HCT116 (cell line): ENCODE results near the gene EPB41L5. TPM values are rescaled to one million over a fixed set of nuclear protein-coding genes. Genes with fewer than 3 reads are reported as not detected.

Source experiments
- ATAC-seq: fragments of 200-7000 bp; cut with Tn5 transposase; 2 replicates; pipeline ENCODE4 v1.9.1; 2020; ENCODE audit warnings: mild to moderate bottlenecking, moderate library complexity
- BruUV-seq: library from RNA; stranded (reverse); fragments of 400-500 nt; replicated peaks from 2 replicates; lab custom pipeline; 2021; lab: Mats Ljungman, UMichigan
- CTCF ChIA-PET: fragments of 300-600 bp; sonication (Branson Sonifier 250); formaldehyde crosslinking; loops from one replicate; lab custom pipeline; 2021; ENCODE audit warnings: antibody characterized with exemption; lab: Charles Lee
- POLR2A ChIA-PET: fragments of 300-600, 350-600 bp; sonication (Branson Sonifier 250); formaldehyde crosslinking; loops from one replicate; lab custom pipeline; 2021; ENCODE audit warnings: antibody characterized with exemption; lab: Charles Lee
- RAD21 ChIA-PET, 2 experiments: fragments of 300-600 bp; sonication (Branson Sonifier 250); formaldehyde crosslinking; loops; one replicate each; lab custom pipeline; 2023; ENCODE audit warnings: low total read pairs in 2 of 2; ENCODE audit not compliant: uncharacterized antibody in 2 of 2, unreplicated experiment in 2 of 2, low non-redundant PET in 1 of 2; lab: Charles Lee
- DNase-seq: peaks from one replicate; pipeline ENCODE4 v3.0.0-alpha.2; 2010; ENCODE audit warnings: low read depth, low spot score
- H2AFZ ChIP-seq: fragments of 200-600 bp; shearing (Covaris generic), sonication (generic); 2 replicates; pipeline ENCODE4 v1.6.1; 2017; ENCODE audit warnings: low read depth, mixed run types, mixed read lengths, antibody characterized with exemption, low read length; ENCODE audit not compliant: poor library complexity, severe bottlenecking
- H3K27ac ChIP-seq: 2 replicates; pipeline ENCODE4 v1.5.1; 2012; ENCODE audit warnings: low read depth, low read length
- H3K27me3 ChIP-seq: fragments of 200-600 bp; sonication (generic); 2 replicates; pipeline ENCODE4 v1.6.1; 2016; ENCODE audit warnings: mixed run types, low read length, mixed read lengths; ENCODE audit not compliant: insufficient read depth
- H3K36me3 ChIP-seq, 2 experiments: fragments of 200-500 bp in 1 of 2; fragments of 200-600 bp in 1 of 2; sonication (Bioruptor generic) in 1 of 2; sonication (generic) in 1 of 2; 2 replicates each; pipeline versions ENCODE4 v1.5.1 to v1.6.1; 2014 to 2016; ENCODE audit warnings: low read length in 2 of 2, inconsistent platforms in 1 of 2, mixed read lengths in 1 of 2, mixed run types in 1 of 2; ENCODE audit not compliant: insufficient read depth in 2 of 2, control insufficient read depth in 1 of 2
- H3K4me1 ChIP-seq, 2 experiments: fragments of 200-600 bp in 1 of 2; sonication (generic) in 1 of 2; 2 replicates each; pipeline versions ENCODE4 v1.5.1 to v1.6.1; 2012 to 2017; ENCODE audit warnings: low read length in 2 of 2, inconsistent platforms in 1 of 2, mild to moderate bottlenecking in 1 of 2, mixed read lengths in 1 of 2, mixed run types in 1 of 2, moderate library complexity in 1 of 2; ENCODE audit not compliant: insufficient read depth in 2 of 2, control insufficient read depth in 1 of 2
- H3K4me2 ChIP-seq: fragments of 200-600 bp; sonication (generic); 2 replicates; pipeline ENCODE4 v1.6.1; 2017; ENCODE audit warnings: mixed run types, low read length, mixed read lengths
- H3K4me3 ChIP-seq, 2 experiments: fragments of 200-600 bp in 1 of 2; sonication (generic) in 1 of 2; replicated peaks in 1 of 2; 2 replicates each; pipeline ENCODE4 v1.5.1; 2011 to 2016; ENCODE audit warnings: low read length in 2 of 2, control low read depth in 1 of 2, low read depth in 1 of 2, mild to moderate bottlenecking in 1 of 2, mixed read lengths in 1 of 2, mixed run types in 1 of 2
- H3K79me2 ChIP-seq: fragments of 200-600 bp; sonication (generic); 2 replicates; pipeline ENCODE4 v1.6.1; 2017; ENCODE audit warnings: mild to moderate bottlenecking, mixed run types, low read length, moderate library complexity, mixed read lengths; ENCODE audit not compliant: insufficient read depth
- H3K9ac ChIP-seq: fragments of 200-600 bp; sonication (generic); 2 replicates; pipeline ENCODE4 v1.6.1; 2016; ENCODE audit warnings: low read length, mixed read lengths
- H3K9me2 ChIP-seq: fragments of 200-600 bp; sonication (generic), shearing (Covaris generic); 2 replicates; pipeline ENCODE4 v1.6.1; 2017; ENCODE audit warnings: mixed run types, mild to moderate bottlenecking, moderate library complexity; ENCODE audit not compliant: insufficient read depth
- H3K9me3 ChIP-seq, 2 experiments: fragments of 200-500 bp in 1 of 2; fragments of 200-600 bp in 1 of 2; sonication (Bioruptor generic) in 1 of 2; sonication (generic) in 1 of 2; 2 replicates each; pipeline ENCODE4 v1.6.1; 2014 to 2017; ENCODE audit warnings: low read length in 2 of 2, mixed read lengths in 2 of 2, inconsistent platforms in 1 of 2, low read depth in 1 of 2, mild to moderate bottlenecking in 1 of 2, mixed run types in 1 of 2, moderate library complexity in 1 of 2; ENCODE audit not compliant: control insufficient read depth in 1 of 2, insufficient read depth in 1 of 2
- H4K20me1 ChIP-seq: fragments of 200-600 bp; sonication (generic), shearing (Covaris generic); 2 replicates; pipeline ENCODE4 v1.6.1; 2017; ENCODE audit warnings: mixed run types, mild to moderate bottlenecking, moderate library complexity; ENCODE audit not compliant: insufficient read depth
- ATF3 ChIP-seq: IDR thresholded peaks from 2 replicates; pipeline ENCODE4 v1.6.1; 2012
- CEBPB ChIP-seq: IDR thresholded peaks from 2 replicates; pipeline ENCODE4 v1.6.1; 2012; ENCODE audit warnings: low read depth
- CTCF ChIP-seq, 3 experiments: fragments of 200-600 bp in 1 of 3; sonication (generic) in 1 of 3; IDR thresholded peaks in 2 of 3; conservative IDR thresholded peaks in 1 of 3; 2 replicates each; pipeline ENCODE4 v1.5.1; 2012 to 2017; ENCODE audit warnings: low read depth in 2 of 3, low read length in 2 of 3, antibody characterized with exemption in 1 of 3, borderline replicate concordance in 1 of 3, control low read depth in 1 of 3, mild to moderate bottlenecking in 1 of 3, mixed read lengths in 1 of 3, mixed run types in 1 of 3, moderate library complexity in 1 of 3; ENCODE audit not compliant: insufficient read depth in 1 of 3
- EGR1 ChIP-seq: IDR thresholded peaks from 2 replicates; pipeline ENCODE4 v1.6.1; 2012; ENCODE audit warnings: low read depth
- ELF1 ChIP-seq: IDR thresholded peaks from 2 replicates; pipeline ENCODE4 v1.6.1; 2012; ENCODE audit warnings: low read depth, borderline replicate concordance
- EZH2phosphoT487 ChIP-seq: fragments of 200-600 bp; IDR thresholded peaks from 2 replicates; pipeline ENCODE4 v1.6.1; 2018; ENCODE audit warnings: antibody characterized with exemption, borderline replicate concordance
- FOSL1 ChIP-seq: IDR thresholded peaks from 2 replicates; pipeline ENCODE4 v1.6.1; 2012; ENCODE audit warnings: low read depth
- POLR2A ChIP-seq: IDR thresholded peaks from 2 replicates; pipeline ENCODE4 v1.7.0; 2011; ENCODE audit warnings: borderline replicate concordance; ENCODE audit not compliant: insufficient read depth, insufficient read length; ENCODE audit errors: extremely low read depth
- POLR2AphosphoS5 ChIP-seq: IDR thresholded peaks from 2 replicates; pipeline ENCODE4 v1.6.1; 2011; ENCODE audit warnings: mild to moderate bottlenecking, low read depth, low read length, moderate library complexity
- YY1 ChIP-seq: IDR thresholded peaks from 2 replicates; pipeline ENCODE4 v1.6.1; 2011; ENCODE audit warnings: low read length, low read depth, moderate library complexity, mild to moderate bottlenecking; ENCODE audit not compliant: insufficient replicate concordance; ENCODE audit errors: extremely low read depth
- ZFX ChIP-seq: fragments of 450-650 bp; IDR thresholded peaks from 2 replicates; pipeline ENCODE4 v1.6.1; 2017
- ZNF274 ChIP-seq: fragments of 200-500 bp; sonication (Bioruptor generic); IDR thresholded peaks from 2 replicates; pipeline ENCODE4 v1.6.1; 2014; ENCODE audit warnings: mild to moderate bottlenecking, low read depth, low read length, inconsistent platforms
- intact Hi-C: fragments of 100-400 bp; cut with micrococcal nuclease; formaldehyde crosslinking; loops from 2 replicates; pipeline ENCODE4 v1.10.0; 2022
- total RNA-seq: library from RNA; stranded (reverse); gene quantifications from one replicate; pipeline ENCODE4 v1.2.1, GENCODE V29; 2021; ENCODE audit not compliant: unreplicated experiment

EPB41L5 gene
- total RNA-seq, 1 experiment from 2014 or later = 14.7 TPM

- TF ChIP-seq ZFX (peak; percentile 86), CEBPB (no peak), EZH2phosphoT487 (no peak), CTCF (IDR thresholded peaks at IDR 0.05 in 2 of 3, conservative IDR thresholded peaks at IDR 0.05 in 1 of 3; ENCODE audit: borderline replicate concordance in 1 of 3, insufficient read depth in 1 of 3, low read depth in 2 of 3, low read length in 2 of 3) (no peak)
Measured at GRCh38 chr2:120012771-120013596, at the start of gene EPB41L5 (continued).

GRCh38 chr2:119981896-119982295 is 31.0 kb upstream of the EPB41L5 start:
- no peaks in the 10 kb centered on the region for H3K9me3 ChIP-seq
- CTCF ChIA-PET = no interaction called here

More at GRCh38 chr2:119981896-119982295, 31.0 kb upstream of the EPB41L5 start:
- Histone ChIP-seq H3K36me3 (no peaks in the 10 kb centered on the region), H2AFZ (no peak overlapping the region), H3K4me1 (no peaks in the 10 kb centered on the region), H3K27ac (no peak overlapping the region), H3K9me2 (no peaks in the 10 kb centered on the region), H3K4me2 (no peak overlapping the region), H4K20me1 (no peaks in the 10 kb centered on the region), H3K27me3 (no peaks in the 10 kb centered on the region), H3K79me2 (no peaks in the 10 kb centered on the region), H3K9ac (no peak overlapping the region), H3K4me3 (no peak overlapping the region)
- no peak for DNase-seq
- no TSS peak for BruUV-seq
- RAD21 ChIA-PET = no interaction called here
- no peak for ATAC-seq
- no peak for TF ChIP-seq ATF3
- TF ChIP-seq EZH2phosphoT487 = no peak
- no peak for TF ChIP-seq YY1
- no peak for TF ChIP-seq EGR1
- TF ChIP-seq ZFX = no peak
- no peak for TF ChIP-seq ELF1
- TF ChIP-seq CTCF (IDR thresholded peaks at IDR 0.05 in 2 of 3, conservative IDR thresholded peaks at IDR 0.05 in 1 of 3; ENCODE audit: borderline replicate concordance in 1 of 3, insufficient read depth in 1 of 3, low read depth in 2 of 3, low read length in 2 of 3) = no peak
- no peak for TF ChIP-seq POLR2A
- TF ChIP-seq FOSL1 = no peak
- no peak for TF ChIP-seq POLR2AphosphoS5
- TF ChIP-seq ZNF274 = no peak
- intact Hi-C loops = no loop called here
- POLR2A ChIA-PET = no interaction called here
